ENCODE data around the gene ZNF575.

Gene ZNF575

GRCh38 chr19:43575156-43575950 is 42.4 kb downstream of the ZNF575 start, which contains the start of the genes PINLYP and XRCC1:
Gene PINLYP, plus strand, starts transcription at chr19:43575801. Its CDS starts 1,391 bp downstream, at chr19:43577192.
Gene XRCC1, minus strand, starts transcription at chr19:43575527. Its CDS starts 69 bp downstream, at chr19:43575458.
- peak; percentile 91 to 99 (median 94) for DNase-seq

GRCh38 chr19:43575955-43576878 is 43.2 kb downstream of the ZNF575 start:
- no peak for DNase-seq

- no peak for DNase-seq
Measured at GRCh38 chr19:43578787-43579186, 45.8 kb downstream of the ZNF575 start.

GRCh38 chr19:43581467-43581866 is 48.5 kb downstream of the ZNF575 start:
- no peak for DNase-seq

- no peak for DNase-seq
Measured at GRCh38 chr19:43582495-43582894, 49.5 kb downstream of the ZNF575 start.

GRCh38 chr19:43584484-43584883 is 51.5 kb downstream of the ZNF575 start:
- DNase-seq, result no peak
